ENCODE measurements around the gene FCN2.

The FCN2 gene

GRCh38 chr9:134880484-134881312, at the start of gene FCN2:
FCN2 (plus strand) TSS chr9:134880810; CDS start chr9:134880822, 12 bp downstream.
- no peak for DNase-seq

DNA sequence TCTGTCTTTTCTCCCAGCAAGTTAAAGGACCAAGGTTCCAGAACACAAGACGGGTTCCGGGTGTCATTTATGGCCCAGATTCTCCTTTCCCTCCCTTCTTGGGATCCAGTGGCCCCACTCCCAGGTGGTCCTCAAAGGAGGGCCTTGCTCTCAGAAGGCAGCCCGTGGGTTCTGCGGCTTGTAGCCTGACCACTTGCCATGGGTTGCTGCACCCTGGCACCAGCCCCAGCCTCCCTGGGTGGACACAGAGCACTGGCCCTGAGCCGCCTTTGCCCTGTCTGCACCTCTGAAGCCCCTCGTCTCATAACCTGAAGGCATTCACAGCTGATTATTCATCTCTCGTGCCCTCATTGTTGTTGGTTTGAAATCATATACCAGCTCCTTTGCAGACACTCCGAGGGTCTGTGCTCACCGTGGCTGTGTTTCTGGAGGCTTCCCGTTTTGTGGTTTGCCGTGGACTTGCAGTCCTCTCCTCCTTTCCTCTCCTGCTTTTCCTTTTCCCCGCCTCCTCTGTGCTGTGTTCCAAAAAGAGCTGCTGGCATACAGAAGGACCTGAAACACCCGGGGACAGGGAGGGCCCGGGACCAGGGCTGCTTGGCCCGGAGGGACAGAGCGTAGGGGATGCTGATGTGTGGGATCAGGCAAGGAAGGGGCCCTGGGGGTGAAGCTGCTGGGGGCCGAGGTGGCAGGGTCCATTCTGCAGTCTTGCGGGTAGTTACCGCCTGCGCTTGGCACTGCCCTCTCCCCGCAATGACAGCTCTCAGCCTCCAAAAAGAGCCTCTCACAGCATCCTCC, 49.5 kb upstream of the FCN2 start:
- DNase-seq, result no peak

GRCh38 chr9:134832471-134832870, 48.1 kb upstream of the FCN2 start:
- no peak for DNase-seq

DNA sequence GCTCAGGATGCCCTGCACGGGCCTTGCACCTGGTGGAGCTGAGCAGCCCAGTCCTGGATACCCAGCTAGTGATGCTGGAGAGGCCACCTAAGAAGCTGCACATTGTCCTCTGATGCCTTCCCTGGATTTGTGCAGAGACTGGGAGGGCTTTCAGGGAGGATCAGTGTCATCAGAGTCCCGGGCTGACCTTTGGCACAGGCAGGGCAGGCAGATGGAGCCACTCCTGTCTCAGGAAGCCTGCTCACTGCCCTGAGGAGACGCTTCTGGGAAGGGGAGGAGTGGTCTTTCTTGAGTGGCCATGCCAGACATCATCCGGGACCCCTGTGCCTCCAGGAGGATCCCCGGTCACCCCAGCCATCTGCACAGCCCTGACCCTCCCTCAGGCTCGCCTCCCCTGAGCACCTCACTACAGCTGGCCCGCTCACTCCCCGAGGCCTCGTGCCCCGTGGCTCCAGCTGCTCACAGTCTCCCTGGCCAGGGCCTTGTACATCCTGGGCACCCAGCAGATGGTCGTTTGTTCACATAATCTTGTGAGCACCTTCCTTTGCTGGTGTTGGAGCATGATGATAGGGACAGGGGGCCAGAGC, 47.2 kb upstream of the FCN2 start:
- DNase-seq, result no peak

- no peak for DNase-seq
Observed at GRCh38 chr9:134834217-134834956, 46.2 kb upstream of the FCN2 start.

DNA sequence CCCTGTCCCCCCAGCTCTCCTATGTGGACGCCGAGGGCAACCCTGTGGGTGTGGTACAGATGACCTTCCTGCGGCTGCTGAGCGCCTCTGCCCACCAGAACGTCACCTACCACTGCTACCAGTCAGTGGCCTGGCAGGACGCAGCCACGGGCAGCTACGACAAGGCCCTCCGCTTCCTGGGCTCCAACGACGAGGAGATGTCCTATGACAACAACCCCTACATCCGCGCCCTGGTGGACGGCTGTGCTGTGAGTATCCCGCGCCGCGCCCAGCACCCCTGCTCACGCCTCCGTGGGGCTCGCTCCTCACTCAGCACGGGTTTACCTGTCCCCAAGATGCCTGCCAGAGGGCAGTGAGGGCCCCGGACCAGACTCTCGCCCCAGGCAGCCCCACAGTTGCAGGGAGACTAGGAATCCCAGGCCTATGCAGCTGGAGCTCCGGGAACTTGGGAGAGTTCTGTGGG, 45.6 kb upstream of the FCN2 start:
- no peak for DNase-seq

DNA sequence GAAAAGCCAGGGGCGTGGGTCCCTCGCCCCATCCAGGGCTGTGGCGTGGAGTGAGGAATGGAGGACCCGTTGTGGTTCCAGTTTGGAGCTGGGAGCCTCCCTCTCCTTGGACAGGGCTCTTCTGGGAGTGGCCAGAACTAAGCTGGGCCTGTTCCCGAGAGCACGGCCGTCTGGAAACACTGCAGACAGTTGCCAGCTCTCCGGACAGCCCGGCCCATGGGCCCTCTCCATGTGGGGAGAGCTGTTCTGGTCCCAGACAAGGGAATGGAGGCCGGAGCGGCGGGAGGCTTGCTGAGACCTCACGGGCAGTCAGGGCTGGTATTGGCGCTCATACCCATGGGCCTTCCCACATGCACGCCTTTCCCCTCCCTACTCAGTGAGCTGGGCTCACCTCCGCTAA, 45.2 kb upstream of the FCN2 start:
- no peak for DNase-seq

- DNase-seq, result no peak
Observed at GRCh38 chr9:134835987-134836386, 44.6 kb upstream of the FCN2 start.

GRCh38 chr9:134836406-134836970, 44.1 kb upstream of the FCN2 start:
- DNase-seq, result no peak

- DNase-seq, result no peak
Observed at GRCh38 chr9:134837529-134837928, 43.1 kb upstream of the FCN2 start.

GRCh38 chr9:134838651-134839454, 41.8 kb upstream of the FCN2 start:
- no peak for DNase-seq

DNA sequence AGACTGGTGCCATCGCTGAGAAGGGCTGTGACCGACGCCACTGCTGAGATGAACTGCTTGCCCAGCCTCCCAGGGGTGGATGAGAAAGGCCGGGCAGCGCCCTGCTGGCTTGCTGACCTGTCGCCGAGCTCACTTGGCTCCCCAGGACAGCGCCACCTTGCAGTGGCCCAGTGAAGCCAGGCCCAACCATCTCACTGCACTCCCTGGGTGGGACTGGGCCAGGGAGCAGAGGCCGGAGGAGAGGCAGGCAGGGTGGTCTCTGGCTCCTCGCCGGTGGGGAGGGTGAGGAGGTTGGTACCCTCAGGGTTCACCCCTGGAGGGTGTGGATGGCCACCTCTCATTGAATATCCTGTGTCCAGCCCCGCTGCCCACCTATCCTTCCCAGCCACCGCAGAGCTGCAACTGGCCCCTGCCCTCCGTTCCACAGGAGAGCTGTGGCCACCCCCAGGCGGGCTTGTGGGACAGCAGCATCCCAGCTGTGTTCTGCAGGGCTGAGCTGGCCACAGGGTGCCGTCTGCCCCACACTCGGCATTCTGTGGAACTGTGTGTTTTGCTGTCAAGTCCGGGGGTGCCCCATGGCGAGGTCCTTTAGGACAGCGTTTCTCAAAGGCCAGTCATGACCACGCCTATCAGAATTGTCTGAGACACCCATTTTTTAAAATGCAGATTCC, 41.0 kb upstream of the FCN2 start:
- DNase-seq, result no peak

GRCh38 chr9:134840511-134840910, 40.1 kb upstream of the FCN2 start:
- DNase-seq, result no peak

GRCh38 chr9:134841180-134841904, 39.3 kb upstream of the FCN2 start:
- no peak for DNase-seq

GRCh38 chr9:134842321-134842720, 38.3 kb upstream of the FCN2 start:
- DNase-seq, result no peak

- DNase-seq, result no peak
Observed at GRCh38 chr9:134843740-134844139, 36.9 kb upstream of the FCN2 start.

DNA sequence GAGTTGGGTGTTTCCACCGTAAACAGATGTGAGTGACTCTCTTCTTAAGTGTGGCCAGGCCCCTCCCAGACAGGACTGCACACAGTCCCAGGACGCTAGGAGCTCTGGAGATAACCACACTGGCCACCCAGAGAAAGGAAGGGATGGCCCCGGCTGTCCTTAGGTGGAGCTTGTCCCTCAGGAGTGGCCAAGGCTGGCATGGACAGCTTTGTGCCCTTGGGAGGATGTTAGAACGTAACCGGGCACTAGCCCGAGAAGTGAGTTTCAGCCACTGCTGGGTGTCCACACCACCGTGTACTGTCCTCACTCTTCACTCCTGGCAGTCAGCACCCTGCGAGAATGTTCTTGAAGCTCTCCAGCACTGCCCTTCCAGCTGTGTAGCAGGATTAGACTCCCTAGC, 35.8 kb upstream of the FCN2 start:
- no peak for DNase-seq

GRCh38 chr9:134846187-134846586, 34.4 kb upstream of the FCN2 start:
- no peak for DNase-seq

DNA sequence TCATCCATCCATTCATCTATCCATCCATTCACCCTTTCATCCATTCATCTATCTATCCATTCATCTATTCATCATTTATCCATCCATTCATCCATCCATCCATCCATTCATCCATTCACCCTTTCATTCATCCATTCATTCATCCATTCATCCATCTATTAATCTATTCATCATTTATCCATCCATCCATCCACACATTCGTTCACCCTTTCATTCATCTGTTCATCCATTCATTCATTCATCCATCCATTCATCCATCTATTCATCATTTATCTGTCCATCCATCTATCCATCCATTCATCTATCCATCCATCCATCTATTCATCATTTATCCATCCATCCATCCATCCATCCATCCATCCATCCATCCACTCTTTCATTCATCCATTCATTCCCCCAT, 33.9 kb upstream of the FCN2 start:
- DNase-seq, result no peak

GRCh38 chr9:134847138-134847537, 33.5 kb upstream of the FCN2 start:
- no peak for DNase-seq
